Mucosa of stomach (tissue), 1 donor: ENCODE data around the gene CPN1.

ENCODE experiments used
- H3K27me3 ChIP-seq: one replicate; pipeline ENCODE4 v1.7.0; 2013; ENCODE audit warnings: mild to moderate bottlenecking, low read length; ENCODE audit not compliant: control insufficient read depth, insufficient read depth
- H3K36me3 ChIP-seq: one replicate; pipeline ENCODE4 v1.7.0; 2013; ENCODE audit warnings: low read length; ENCODE audit not compliant: control insufficient read depth, insufficient read depth
- H3K4me1 ChIP-seq: one replicate; pipeline ENCODE4 v1.7.0; 2013; ENCODE audit warnings: mild to moderate bottlenecking, low read length; ENCODE audit not compliant: control insufficient read depth, insufficient read depth
- H3K4me3 ChIP-seq: one replicate; pipeline ENCODE4 v1.7.0; 2013; ENCODE audit warnings: low read length
- H3K9ac ChIP-seq: one replicate; pipeline ENCODE4 v1.7.0; 2013; ENCODE audit warnings: mild to moderate bottlenecking, low read length, moderate library complexity
- H3K9me3 ChIP-seq: one replicate; pipeline ENCODE4 v1.7.0; 2013; ENCODE audit warnings: mild to moderate bottlenecking, low read length, moderate library complexity; ENCODE audit not compliant: control insufficient read depth
- donor health status: Pancreatic carcinoma.

The CPN1 gene

GRCh38 chr10:100072514-100072913 lies 9.2 kb downstream of the CPN1 start:
- no peaks in the 10 kb centered on the region for H3K4me1 ChIP-seq
- H3K9me3 ChIP-seq = no peaks in the 10 kb centered on the region
- no peak overlapping the region for H3K9ac ChIP-seq
- no peaks in the 10 kb centered on the region for H3K27me3 ChIP-seq
- no peak overlapping the region for H3K4me3 ChIP-seq
- H3K36me3 ChIP-seq = no peaks in the 10 kb centered on the region

GRCh38 chr10:100071529-100071928 lies 10.1 kb downstream of the CPN1 start:
- no peaks in the 10 kb centered on the region for H3K4me1 ChIP-seq

GRCh38 chr10:100067466-100067865 lies 14.2 kb downstream of the CPN1 start:
- H3K4me3 ChIP-seq = no peak overlapping the region
- peaks cover 5% of the 10 kb centered on the region for H3K27me3 ChIP-seq
- H3K36me3 ChIP-seq = no peaks in the 10 kb centered on the region
- no peaks in the 10 kb centered on the region for H3K4me1 ChIP-seq
- H3K9ac ChIP-seq = no peak overlapping the region
- no peaks in the 10 kb centered on the region for H3K9me3 ChIP-seq

More at GRCh38 chr10:100071529-100071928, 10.1 kb downstream of the CPN1 start:
- H3K36me3 ChIP-seq = no peaks in the 10 kb centered on the region
- no peak overlapping the region for H3K9ac ChIP-seq
- H3K27me3 ChIP-seq = no peaks in the 10 kb centered on the region
- H3K4me3 ChIP-seq = no peak overlapping the region
- H3K9me3 ChIP-seq = no peaks in the 10 kb centered on the region

GRCh38 chr10:100065084-100065660 lies 16.5 kb downstream of the CPN1 start:
- no peaks in the 10 kb centered on the region for H3K36me3 ChIP-seq
- H3K4me1 ChIP-seq = no peaks in the 10 kb centered on the region
- H3K27me3 ChIP-seq = peaks cover 5% of the 10 kb centered on the region
- H3K9ac ChIP-seq = no peak overlapping the region
- no peaks in the 10 kb centered on the region for H3K9me3 ChIP-seq
- no peak overlapping the region for H3K4me3 ChIP-seq

- peaks cover 5% of the 10 kb centered on the region for H3K27me3 ChIP-seq
- H3K9ac ChIP-seq = no peak overlapping the region
- H3K9me3 ChIP-seq = no peaks in the 10 kb centered on the region
- no peaks in the 10 kb centered on the region for H3K4me1 ChIP-seq
- no peaks in the 10 kb centered on the region for H3K36me3 ChIP-seq
- no peak overlapping the region for H3K4me3 ChIP-seq
Observed at GRCh38 chr10:100061401-100061800, 20.3 kb downstream of the CPN1 start.

GRCh38 chr10:100057948-100058347 lies 23.7 kb downstream of the CPN1 start:
- Histone ChIP-seq H3K9ac (no peak overlapping the region), H3K9me3 (no peaks in the 10 kb centered on the region), H3K27me3 (no peaks in the 10 kb centered on the region), H3K4me1 (no peaks in the 10 kb centered on the region), H3K36me3 (no peaks in the 10 kb centered on the region), H3K4me3 (no peak overlapping the region)

- Histone ChIP-seq H3K9ac (no peak overlapping the region), H3K4me1 (no peaks in the 10 kb centered on the region), H3K4me3 (no peak overlapping the region), H3K9me3 (no peaks in the 10 kb centered on the region), H3K36me3 (no peaks in the 10 kb centered on the region), H3K27me3 (no peaks in the 10 kb centered on the region)
Observed at GRCh38 chr10:100053686-100054460, 27.8 kb downstream of the CPN1 start.

GRCh38 chr10:100046021-100046486 lies 35.6 kb downstream of the CPN1 start:
- Histone ChIP-seq H3K36me3 (no peaks in the 10 kb centered on the region), H3K9me3 (no peaks in the 10 kb centered on the region), H3K4me1 (peaks cover 12% of the 10 kb centered on the region), H3K9ac (no peak overlapping the region), H3K4me3 (no peak overlapping the region), H3K27me3 (no peaks in the 10 kb centered on the region)

- no peak overlapping the region for H3K9ac ChIP-seq
- no peaks in the 10 kb centered on the region for H3K36me3 ChIP-seq
Observed at GRCh38 chr10:100045592-100045991, 36.1 kb downstream of the CPN1 start.

GRCh38 chr10:100043796-100044195 lies 37.9 kb downstream of the CPN1 start:
- H3K4me1 ChIP-seq = peaks cover 16% of the 10 kb centered on the region
- H3K9me3 ChIP-seq = no peaks in the 10 kb centered on the region
- H3K27me3 ChIP-seq = no peaks in the 10 kb centered on the region
- no peaks in the 10 kb centered on the region for H3K36me3 ChIP-seq
- no peak overlapping the region for H3K4me3 ChIP-seq
- no peak overlapping the region for H3K9ac ChIP-seq

More at GRCh38 chr10:100045592-100045991, 36.1 kb downstream of the CPN1 start:
- Histone ChIP-seq H3K9me3 (no peaks in the 10 kb centered on the region), H3K4me1 (peaks cover 12% of the 10 kb centered on the region), H3K27me3 (no peaks in the 10 kb centered on the region), H3K4me3 (no peak overlapping the region)

- no peaks in the 10 kb centered on the region for H3K27me3 ChIP-seq
- H3K9ac ChIP-seq = no peak overlapping the region
- no peaks in the 10 kb centered on the region for H3K36me3 ChIP-seq
- H3K9me3 ChIP-seq = no peaks in the 10 kb centered on the region
- peaks cover 20% of the 10 kb centered on the region for H3K4me1 ChIP-seq
- H3K4me3 ChIP-seq = no peak overlapping the region
Observed at GRCh38 chr10:100043344-100043743, 38.3 kb downstream of the CPN1 start.

- no peaks in the 10 kb centered on the region for H3K27me3 ChIP-seq
- H3K4me3 ChIP-seq = no peak overlapping the region
- no peaks in the 10 kb centered on the region for H3K9me3 ChIP-seq
- H3K9ac ChIP-seq = no peak overlapping the region
- peaks cover 30% of the 10 kb centered on the region for H3K4me1 ChIP-seq
- H3K36me3 ChIP-seq = no peaks in the 10 kb centered on the region
Observed at GRCh38 chr10:100041306-100042002, 40.2 kb downstream of the CPN1 start.
